NCI-H524 (cell line): ENCODE results near the gene RHPN2.

Source experiments
- DNase-seq, 2 experiments: peaks; one replicate each; lab custom pipeline; 2025; lab: John Stamatoyannopoulos, UW

The RHPN2 gene

GRCh38 chr19:33064792-33065550 is at the start of gene RHPN2:
TSS of gene RHPN2 (minus strand) at chr19:33064888. CDS start at chr19:33064852, 36 bp downstream.
- peak; percentile 56 to 64 for DNase-seq

- no peak for DNase-seq
Observed at GRCh38 chr19:33114312-33114711, 49.6 kb upstream of the RHPN2 start.

GRCh38 chr19:33111587-33111986 is 46.9 kb upstream of the RHPN2 start:
- no peak for DNase-seq

- DNase-seq = no peak
Observed at GRCh38 chr19:33110137-33110910, 45.6 kb upstream of the RHPN2 start.

- no peak for DNase-seq
Observed at GRCh38 chr19:33108161-33108560, 43.5 kb upstream of the RHPN2 start.

- DNase-seq = no peak
Observed at GRCh38 chr19:33102893-33103292, 38.2 kb upstream of the RHPN2 start.

GRCh38 chr19:33100894-33101644 is 36.4 kb upstream of the RHPN2 start:
- DNase-seq = no peak

GRCh38 chr19:33098055-33098534 is 33.4 kb upstream of the RHPN2 start:
- no peak for DNase-seq

- no peak for DNase-seq
Observed at GRCh38 chr19:33096005-33096404, 31.3 kb upstream of the RHPN2 start.

GRCh38 chr19:33094436-33095067 is 29.9 kb upstream of the RHPN2 start:
- no peak for DNase-seq

- DNase-seq = no peak
Observed at GRCh38 chr19:33093420-33094210, 28.9 kb upstream of the RHPN2 start.

- DNase-seq = no peak
Observed at GRCh38 chr19:33090179-33090578, 25.5 kb upstream of the RHPN2 start.

- DNase-seq = no peak
Observed at GRCh38 chr19:33089010-33089409, 24.3 kb upstream of the RHPN2 start.

GRCh38 chr19:33086955-33087354 is 22.3 kb upstream of the RHPN2 start:
- no peak for DNase-seq

- DNase-seq = no peak
Observed at GRCh38 chr19:33085570-33086128, 21.0 kb upstream of the RHPN2 start.

- DNase-seq = peak; percentile 81 to 87
Observed at GRCh38 chr19:33080761-33081681, 16.3 kb upstream of the RHPN2 start, which contains the start of gene GPATCH1. TSS of gene GPATCH1 (plus strand) at chr19:33081181. CDS start at chr19:33081194, 13 bp downstream.

GRCh38 chr19:33075519-33075918 is 10.8 kb upstream of the RHPN2 start:
- DNase-seq = no peak

- DNase-seq = no peak
Observed at GRCh38 chr19:33071887-33072286, 7.2 kb upstream of the RHPN2 start.

- no peak for DNase-seq
Observed at GRCh38 chr19:33067121-33067520, 2.4 kb upstream of the RHPN2 start.

- no peak for DNase-seq
Observed at GRCh38 chr19:33066543-33066942, 1.9 kb upstream of the RHPN2 start.
